AG04450 (cell line): Measurements from ENCODE around the gene VSTM2L. TPM values are rescaled to one million over a fixed set of nuclear protein-coding genes. Genes with fewer than 3 reads are reported as not detected.

Source experiments
- CTCF ChIA-PET: fragments of 300-600, 350-600 bp; formaldehyde crosslinking; extraction: SDS; loops from one replicate; lab custom pipeline; 2022; ENCODE audit warnings: antibody characterized with exemption, inconsistent platforms; lab: Charles Lee
- POLR2A ChIA-PET: fragments of 350-600 bp; formaldehyde crosslinking; extraction: SDS; loops from one replicate; lab custom pipeline; 2021; ENCODE audit warnings: antibody characterized with exemption, inconsistent platforms; lab: Yijun Ruan, JAX
- DNase-seq: peaks from one replicate; pipeline ENCODE4 v3.0.0-alpha.2; 2011; ENCODE audit warnings: low read depth, low spot score
- H3K27ac ChIP-seq: one replicate; pipeline ENCODE4 v1.5.1; 2012; ENCODE audit warnings: low read depth, low read length, control low read depth
- H3K27me3 ChIP-seq: one replicate; pipeline ENCODE4 v1.6.0; 2012; ENCODE audit warnings: low read length; ENCODE audit not compliant: control insufficient read depth, insufficient read depth
- H3K4me3 ChIP-seq: 2 replicates; pipeline ENCODE4 v1.5.1; 2011; ENCODE audit warnings: mild to moderate bottlenecking, low read depth, low read length, control low read depth
- H3K9me3 ChIP-seq: 2 replicates; pipeline ENCODE4 v1.5.1; 2012; ENCODE audit warnings: low read length; ENCODE audit not compliant: control insufficient read depth, insufficient read depth
- polyA plus RNA-seq: library from polyadenylated mRNA; depleted of rRNA; stranded (reverse); fragments of >200 nt; gene quantifications from 2 replicates; pipeline ENCODE4 v1.2.3, GENCODE V29; 2011
- TF ChIP-seq, protein P1 (sequence below): IDR thresholded peaks from 2 replicates; pipeline ENCODE4 v1.5.1; 2011; ENCODE audit warnings: low read depth, low read length, control low read depth, inconsistent platforms

Gene VSTM2L
- polyA plus RNA-seq, 1 experiment: 0.25 TPM

DNA sequence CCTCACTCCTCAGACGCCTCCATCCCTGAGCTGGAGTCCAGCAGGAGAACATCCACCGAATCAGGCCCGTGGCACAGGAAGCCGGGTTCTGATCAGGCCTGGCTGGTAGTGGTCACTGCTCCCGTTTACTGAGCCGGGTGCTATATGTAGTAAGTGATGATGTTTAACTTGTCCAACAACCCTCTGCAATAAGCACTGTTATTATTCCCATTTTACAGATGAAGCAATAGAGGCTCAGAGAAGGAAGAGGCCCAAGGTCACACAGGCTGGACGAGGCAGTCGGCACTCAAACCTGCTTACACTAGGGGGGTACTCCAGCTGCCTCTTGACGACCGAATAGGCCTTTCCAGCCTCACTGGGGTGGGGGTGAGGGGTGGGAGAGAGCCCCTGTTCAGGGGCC lies 14.3 kb upstream of the VSTM2L start:
- DNase-seq: no peak
- Histone ChIP-seq H3K4me3 (no peak overlapping the region), H3K27ac (no peak overlapping the region), H3K9me3 (no peaks in the 10 kb centered on the region; the same call in 1 of the 2 replicates), H3K27me3 (peaks cover 30% of the 10 kb centered on the region)
- ChIA-PET POLR2A (no interaction called here), CTCF (interaction anchor here (0.7 kb wide), 1 partner anchor 311 kb away, joined by 6 read pairs; no protein-coding TSS in a partner anchor)
- TF ChIP-seq, protein P1, sequence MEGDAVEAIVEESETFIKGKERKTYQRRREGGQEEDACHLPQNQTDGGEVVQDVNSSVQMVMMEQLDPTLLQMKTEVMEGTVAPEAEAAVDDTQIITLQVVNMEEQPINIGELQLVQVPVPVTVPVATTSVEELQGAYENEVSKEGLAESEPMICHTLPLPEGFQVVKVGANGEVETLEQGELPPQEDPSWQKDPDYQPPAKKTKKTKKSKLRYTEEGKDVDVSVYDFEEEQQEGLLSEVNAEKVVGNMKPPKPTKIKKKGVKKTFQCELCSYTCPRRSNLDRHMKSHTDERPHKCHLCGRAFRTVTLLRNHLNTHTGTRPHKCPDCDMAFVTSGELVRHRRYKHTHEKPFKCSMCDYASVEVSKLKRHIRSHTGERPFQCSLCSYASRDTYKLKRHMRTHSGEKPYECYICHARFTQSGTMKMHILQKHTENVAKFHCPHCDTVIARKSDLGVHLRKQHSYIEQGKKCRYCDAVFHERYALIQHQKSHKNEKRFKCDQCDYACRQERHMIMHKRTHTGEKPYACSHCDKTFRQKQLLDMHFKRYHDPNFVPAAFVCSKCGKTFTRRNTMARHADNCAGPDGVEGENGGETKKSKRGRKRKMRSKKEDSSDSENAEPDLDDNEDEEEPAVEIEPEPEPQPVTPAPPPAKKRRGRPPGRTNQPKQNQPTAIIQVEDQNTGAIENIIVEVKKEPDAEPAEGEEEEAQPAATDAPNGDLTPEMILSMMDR: no peak

DNA sequence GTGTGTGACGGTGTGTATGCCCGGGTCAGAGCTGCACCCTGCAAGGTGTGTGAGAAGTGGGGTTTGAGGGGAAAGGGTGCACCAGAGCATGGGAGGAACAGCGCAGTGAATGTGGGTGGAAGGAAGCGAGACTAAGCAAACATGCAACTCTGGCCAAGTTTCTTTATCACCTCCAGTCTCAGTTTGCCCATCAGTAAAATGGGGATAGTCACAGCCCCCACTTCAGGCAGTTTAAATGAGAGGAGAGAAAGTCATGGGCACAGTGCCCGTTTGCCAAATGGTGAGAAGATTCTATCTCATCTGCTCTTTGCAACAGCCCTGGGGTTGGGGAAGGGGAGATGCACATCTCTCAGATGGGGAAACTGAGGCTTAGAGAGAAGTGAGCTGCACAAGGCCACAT lies 12.8 kb upstream of the VSTM2L start:
- Histone ChIP-seq H3K9me3 (no peaks in the 10 kb centered on the region; the same call in 1 of the 2 replicates), H3K27ac (no peak overlapping the region), H3K4me3 (no peak overlapping the region), H3K27me3 (peaks cover 35% of the 10 kb centered on the region)
- TF ChIP-seq, protein P1: no peak
- CTCF ChIA-PET: no interaction called here
- DNase-seq: no peak
- POLR2A ChIA-PET: no interaction called here

DNA sequence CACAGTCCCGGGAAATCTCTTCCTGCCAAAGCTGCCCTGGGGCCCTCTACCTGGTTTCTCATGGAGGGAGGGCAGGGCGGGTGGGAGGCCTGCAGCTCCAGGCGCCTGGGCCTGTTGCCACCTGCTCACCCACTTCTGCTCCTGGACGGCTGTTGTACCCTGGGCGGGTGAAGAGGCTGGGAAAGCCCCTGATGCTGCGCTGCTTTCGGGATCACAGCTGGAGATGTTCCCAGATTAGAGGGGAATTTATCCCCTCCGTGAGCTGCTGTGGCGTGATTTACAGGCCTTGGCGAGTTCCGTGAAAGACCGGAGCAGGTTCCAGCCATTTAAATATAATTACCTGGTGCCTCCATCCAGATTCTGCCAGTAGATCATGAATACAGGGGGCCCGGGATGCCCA lies 12.3 kb upstream of the VSTM2L start:
- H3K9me3 ChIP-seq: no peaks in the 10 kb centered on the region; the same call in 1 of the 2 replicates
- POLR2A ChIA-PET: no interaction called here
- H3K4me3 ChIP-seq: no peak overlapping the region
- no peak overlapping the region for H3K27ac ChIP-seq
- DNase-seq: no peak
- peaks cover 37% of the 10 kb centered on the region for H3K27me3 ChIP-seq
- CTCF ChIA-PET: no interaction called here
- TF ChIP-seq, protein P1: no peak

GRCh38 chr20:37892001-37892400 lies 10.9 kb upstream of the VSTM2L start:
- ChIA-PET POLR2A (no interaction called here), CTCF (no interaction called here)
- TF ChIP-seq, protein P1: no peak

DNA sequence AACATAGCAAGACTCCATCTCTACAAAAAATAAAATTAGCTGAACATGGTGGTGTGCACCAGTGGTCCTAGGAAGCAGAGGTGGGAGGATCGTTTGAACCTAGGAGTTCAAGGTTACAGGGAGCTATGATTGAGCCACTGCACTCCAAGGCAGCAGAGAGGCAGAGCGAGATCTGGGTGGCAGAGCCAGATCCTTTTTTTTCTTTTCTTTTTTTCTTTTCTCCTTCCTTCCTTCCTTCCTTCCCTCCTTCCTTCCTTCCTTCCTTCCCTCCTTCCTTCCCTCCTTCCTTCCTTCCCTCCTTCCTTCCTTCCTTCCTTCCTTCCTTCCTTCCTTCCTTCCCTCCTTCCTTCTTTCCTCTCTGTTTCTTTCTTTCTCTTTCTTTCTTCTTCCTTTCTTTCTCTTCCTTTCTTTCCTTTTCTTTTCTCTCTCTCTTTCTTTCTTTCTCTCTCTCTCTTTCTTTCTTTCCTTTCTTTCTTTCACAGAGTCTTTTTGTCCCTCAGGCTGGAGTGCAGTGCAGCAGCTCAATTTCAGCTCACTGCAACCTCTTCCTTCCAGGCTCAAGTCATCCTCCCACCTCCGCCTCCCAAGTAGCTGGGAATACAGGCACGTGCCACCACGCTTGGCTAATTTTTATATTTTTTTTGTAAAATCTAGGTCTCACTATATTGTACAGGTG lies 9.2 kb upstream of the VSTM2L start:
- ChIA-PET POLR2A (no interaction called here), CTCF (interaction anchor here (1.3 kb wide), 1 partner anchor 99 kb away, joined by 5 read pairs; no protein-coding TSS in a partner anchor)
- peaks cover 45% of the 10 kb centered on the region for H3K27me3 ChIP-seq
- TF ChIP-seq, protein P1: no peak
- DNase-seq: no peak
- H3K9me3 ChIP-seq: no peaks in the 10 kb centered on the region
- H3K4me3 ChIP-seq: no peak overlapping the region
- H3K27ac ChIP-seq: no peak overlapping the region

More at GRCh38 chr20:37892001-37892400, 10.9 kb upstream of the VSTM2L start:
- Histone ChIP-seq H3K4me3 (no peak overlapping the region), H3K27me3 (peaks cover 33% of the 10 kb centered on the region), H3K27ac (no peak overlapping the region), H3K9me3 (no peaks in the 10 kb centered on the region)
- DNase-seq: no peak
